PC-9 (cell line): Measurements from ENCODE around the gene HLA-DMB. TPM values are rescaled to one million over a fixed set of nuclear protein-coding genes. Genes with fewer than 3 reads are reported as not detected.
A peak's percentile ranks its signal among the peaks of the same experiment; 100 is the strongest.

Experiments used
- BruUV-seq: library from RNA; stranded (reverse); fragments of 400-500 nt; replicated peaks from 2 replicates; lab custom pipeline; 2021; lab: Mats Ljungman, UMichigan
- CTCF ChIA-PET: fragments of 300-600 bp; sonication (Branson Sonifier 250); formaldehyde crosslinking; loops from one replicate; lab custom pipeline; 2022; ENCODE audit warnings: antibody characterized with exemption; lab: Charles Lee
- POLR2A ChIA-PET: fragments of 300-600 bp; sonication (Branson Sonifier 250); formaldehyde crosslinking; loops from one replicate; lab custom pipeline; 2022; ENCODE audit warnings: antibody characterized with exemption; ENCODE audit not compliant: unreplicated experiment; lab: Charles Lee
- DNase-seq, 2 experiments: peaks; one replicate each; pipeline versions ENCODE4 v3.0.0 to v3.0.0-alpha.2; 2015 to 2022; ENCODE audit warnings: mixed read lengths in 1 of 2
- H2AFZ ChIP-seq: fragments of 200-600 bp; sonication (generic); 2 replicates; pipeline ENCODE4 v1.8.1; 2017; ENCODE audit warnings: antibody characterized with exemption
- H3F3A ChIP-seq: fragments of 200-600 bp; sonication (generic); 2 replicates; pipeline ENCODE4 v1.8.1; 2017; ENCODE audit warnings: antibody characterized with exemption, mild to moderate bottlenecking, low read depth; ENCODE audit not compliant: insufficient read depth
- H3K27ac ChIP-seq: fragments of 200-600 bp; sonication (generic); 2 replicates; pipeline ENCODE4 v1.6.1; 2016; ENCODE audit warnings: mixed run types
- H3K27me3 ChIP-seq: fragments of 200-600 bp; sonication (generic); 2 replicates; pipeline ENCODE4 v1.6.1; 2016; ENCODE audit warnings: low read depth, mixed run types; ENCODE audit not compliant: insufficient read depth
- H3K36me3 ChIP-seq: fragments of 200-600 bp; sonication (generic); 2 replicates; pipeline ENCODE4 v1.6.1; 2016; ENCODE audit warnings: low read depth, mixed run types
- H3K4me1 ChIP-seq: fragments of 200-600 bp; sonication (generic); replicated peaks from 2 replicates; pipeline ENCODE4 v1.6.1; 2016; ENCODE audit warnings: mixed run types; ENCODE audit not compliant: insufficient read depth
- H3K4me2 ChIP-seq: fragments of 200-600 bp; sonication (generic); 2 replicates; pipeline ENCODE4 v1.6.1; 2017; ENCODE audit warnings: mixed run types
- H3K4me3 ChIP-seq: fragments of 200-600 bp; sonication (generic); 2 replicates; pipeline ENCODE4 v1.6.1; 2016; ENCODE audit warnings: mixed run types
- H3K79me2 ChIP-seq: fragments of 200-600 bp; sonication (generic); 2 replicates; pipeline ENCODE4 v1.6.1; 2017; ENCODE audit warnings: low read depth, mixed run types
- H3K9me2 ChIP-seq: fragments of 200-600 bp; sonication (generic); 2 replicates; pipeline ENCODE4 v1.8.1; 2017; ENCODE audit warnings: mild to moderate bottlenecking; ENCODE audit not compliant: insufficient read depth
- H3K9me3 ChIP-seq: fragments of 200-600 bp; sonication (generic); 2 replicates; pipeline ENCODE4 v1.8.1; 2016; ENCODE audit warnings: low read depth; ENCODE audit not compliant: insufficient read depth
- H4K20me1 ChIP-seq: fragments of 200-600 bp; sonication (generic); 2 replicates; pipeline ENCODE4 v1.8.1; 2017; ENCODE audit not compliant: insufficient read depth
- CTCF ChIP-seq: fragments of 200-600 bp; sonication (generic); conservative IDR thresholded peaks from 2 replicates; pipeline ENCODE4 v1.6.1; 2017; ENCODE audit warnings: mixed run types, antibody characterized with exemption, mild to moderate bottlenecking, moderate library complexity
- EZH2 ChIP-seq: fragments of 200-600 bp; sonication (generic); IDR thresholded peaks from 2 replicates; pipeline ENCODE4 v1.8.0; 2017; ENCODE audit warnings: antibody characterized with exemption, low read depth
- intact Hi-C: fragments of 100-400 bp; cut with micrococcal nuclease; formaldehyde crosslinking; loops from one replicate; pipeline ENCODE4 v1.10.0; 2022; ENCODE audit not compliant: unreplicated experiment
- total RNA-seq: library from RNA; stranded (reverse); gene quantifications from 2 replicates; pipeline ENCODE4 v1.2.3, GENCODE V29; 2021

Gene HLA-DMB
- total RNA-seq, 1 experiment from 2014 or later, result 1.1 TPM

DNA sequence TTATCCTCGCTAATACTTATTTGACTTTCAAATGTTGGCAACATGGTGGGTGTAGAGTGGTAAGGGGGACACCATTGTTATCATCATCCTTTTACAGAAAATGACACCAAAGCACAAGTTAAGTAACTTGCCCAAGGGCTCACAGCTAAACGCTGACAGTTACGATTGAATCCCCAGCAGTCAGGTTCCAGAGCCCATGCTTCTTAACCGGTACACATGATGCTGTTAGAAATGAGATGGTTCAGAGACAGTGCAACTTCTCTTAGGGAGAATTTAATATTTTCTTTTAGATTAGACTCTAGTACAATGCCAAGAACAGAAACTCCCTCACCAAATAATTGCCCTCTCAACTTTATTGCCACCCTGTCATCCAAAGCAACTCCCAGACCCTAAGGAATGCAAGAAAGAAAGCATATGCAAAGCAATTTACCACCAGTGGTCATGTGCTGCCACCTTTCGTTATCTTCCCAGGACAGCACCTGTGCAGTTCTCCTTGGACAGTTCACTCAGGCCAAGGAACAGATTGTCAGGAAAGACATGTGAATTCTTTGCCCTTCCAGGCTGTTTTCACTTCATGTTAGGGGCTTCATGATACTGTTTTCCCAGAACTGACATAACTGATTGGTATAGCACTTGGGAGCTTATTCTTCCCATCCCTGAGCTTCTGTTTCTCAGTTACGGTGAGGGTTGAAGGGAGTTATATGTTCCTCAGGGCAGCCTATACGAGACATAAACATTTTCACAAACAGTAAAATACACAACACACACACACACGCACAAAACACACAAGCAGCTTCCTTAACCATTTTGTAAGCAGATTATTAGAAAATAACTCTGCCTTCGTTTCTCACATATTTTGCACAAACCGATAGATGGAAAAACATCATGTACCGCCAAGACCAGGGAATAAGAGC lies 7.0 kb upstream of the HLA-DMB start:
- H3K4me1 ChIP-seq, result peaks cover 3% of the 10 kb centered on the region
- DNase-seq, result peak; percentile 47 to 56
- no peak overlapping the region for H2AFZ ChIP-seq
- H3K9me3 ChIP-seq, result no peaks in the 10 kb centered on the region
- H4K20me1 ChIP-seq, result no peaks in the 10 kb centered on the region
- H3K27me3 ChIP-seq, result no peaks in the 10 kb centered on the region; the same call in 1 of the 2 replicates
- BruUV-seq, result no TSS peak
- ChIA-PET CTCF (interaction anchor here (1.1 kb wide), 1 partner anchor 14 kb away, joined by 4 read pairs; no protein-coding TSS in a partner anchor), POLR2A (no interaction called here)
- H3K9me2 ChIP-seq, result no peaks in the 10 kb centered on the region
- intact Hi-C loops, result no loop called here
- no peak overlapping the region for H3K27ac ChIP-seq
- H3K4me3 ChIP-seq, result no peak overlapping the region
- H3K79me2 ChIP-seq, result no peaks in the 10 kb centered on the region
- no peaks in the 10 kb centered on the region for H3K36me3 ChIP-seq
- H3K4me2 ChIP-seq, result no peak overlapping the region
- no peak for TF ChIP-seq EZH2
- peak; percentile 74 for TF ChIP-seq CTCF
- 0 out of 2 replicates have a peak, but pooled peaks cover 3% of the 10 kb centered on the region for H3F3A ChIP-seq

DNA sequence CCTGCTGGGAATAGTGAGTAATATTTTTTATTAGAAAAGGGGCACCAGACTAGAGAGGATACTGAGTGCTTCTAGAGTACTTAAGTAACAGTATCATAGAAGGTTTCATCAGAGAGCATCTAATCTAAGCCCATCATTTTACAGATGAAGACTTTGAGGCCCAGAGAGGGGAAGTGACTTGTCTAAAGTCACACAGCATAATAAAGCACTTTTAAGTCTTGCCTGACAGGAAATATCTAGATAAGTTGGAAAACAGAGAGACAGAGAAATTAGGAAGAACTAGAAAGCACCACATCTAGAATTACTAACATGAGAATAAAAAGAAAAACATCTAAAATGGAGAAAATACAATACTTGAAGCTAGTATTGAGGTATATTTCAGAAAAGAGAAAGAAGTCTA lies 6.1 kb upstream of the HLA-DMB start:
- Histone ChIP-seq H3K36me3 (no peaks in the 10 kb centered on the region), H3K9me3 (no peaks in the 10 kb centered on the region), H3K27ac (no peak overlapping the region), H3K4me3 (no peak overlapping the region), H4K20me1 (no peaks in the 10 kb centered on the region), H3K4me2 (no peak overlapping the region), H3K4me1 (no peaks in the 10 kb centered on the region), H3K9me2 (no peaks in the 10 kb centered on the region), H2AFZ (no peak overlapping the region), H3K27me3 (no peaks in the 10 kb centered on the region; the same call in 1 of the 2 replicates), H3K79me2 (no peaks in the 10 kb centered on the region), H3F3A (no peaks in the 10 kb centered on the region)
- no TSS peak for BruUV-seq
- no peak for TF ChIP-seq CTCF
- TF ChIP-seq EZH2, result no peak
- POLR2A ChIA-PET, result no interaction called here
- no peak for DNase-seq
- CTCF ChIA-PET, result no interaction called here
- intact Hi-C loops, result no loop called here

DNA sequence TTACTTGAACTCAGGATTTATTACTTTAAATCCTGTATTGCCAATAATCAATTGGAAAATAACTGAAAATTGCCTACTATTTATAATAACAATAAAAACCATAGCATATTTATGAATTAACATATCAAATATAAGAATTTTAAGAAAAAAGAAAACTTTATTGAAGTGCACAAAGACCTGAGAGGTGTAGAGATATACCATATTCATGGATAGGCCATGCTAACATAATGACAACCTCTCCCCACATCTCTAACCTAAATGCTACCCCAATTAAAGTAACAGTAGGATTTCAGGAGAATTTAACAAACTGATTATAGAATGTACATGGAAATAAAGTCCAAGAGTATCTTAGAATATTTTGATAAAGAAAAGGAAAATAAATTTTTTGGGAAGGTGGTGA lies 5.1 kb upstream of the HLA-DMB start:
- intact Hi-C loops, result no loop called here
- POLR2A ChIA-PET, result no interaction called here
- DNase-seq, result no peak
- no peak overlapping the region for H3K4me2 ChIP-seq
- no peaks in the 10 kb centered on the region for H3K9me3 ChIP-seq
- no peak overlapping the region for H3K27ac ChIP-seq
- no peaks in the 10 kb centered on the region for H3F3A ChIP-seq
- TF ChIP-seq CTCF, result no peak
- no peak for TF ChIP-seq EZH2
- CTCF ChIA-PET, result no interaction called here
- H3K36me3 ChIP-seq, result no peaks in the 10 kb centered on the region
- no peaks in the 10 kb centered on the region for H4K20me1 ChIP-seq
- H3K4me3 ChIP-seq, result no peak overlapping the region
- BruUV-seq, result no TSS peak
- H3K4me1 ChIP-seq, result no peaks in the 10 kb centered on the region
- H3K27me3 ChIP-seq, result peaks cover 7% of the 10 kb centered on the region; the same call in 1 of the 2 replicates
- H3K79me2 ChIP-seq, result no peaks in the 10 kb centered on the region
- H3K9me2 ChIP-seq, result no peaks in the 10 kb centered on the region
- no peak overlapping the region for H2AFZ ChIP-seq
